HEK293 (cell line): ENCODE measurements around the gene HNF1B.

Experiments
- ZBTB11 ChIP-seq: fragments of 450-650 bp; formaldehyde crosslinking; conservative IDR thresholded peaks from 2 replicates; pipeline ENCODE4 v1.5.1; 2016; ENCODE audit warnings: low read depth, missing biosample characterization, missing genetic modification characterization
- ZSCAN30 ChIP-seq: fragments of 450-650 bp; IDR thresholded peaks from 2 replicates; pipeline ENCODE4 v1.5.1; 2018; ENCODE audit warnings: missing biosample characterization, mild to moderate bottlenecking, missing genetic modification characterization, moderate library complexity
- TF ChIP-seq, protein P1 (sequence below): fragments of 450-650 bp; formaldehyde crosslinking; IDR thresholded peaks from 2 replicates; pipeline ENCODE4 v1.5.1; 2016; ENCODE audit warnings: missing biosample characterization, missing genetic modification characterization

- TF ChIP-seq, protein P1, sequence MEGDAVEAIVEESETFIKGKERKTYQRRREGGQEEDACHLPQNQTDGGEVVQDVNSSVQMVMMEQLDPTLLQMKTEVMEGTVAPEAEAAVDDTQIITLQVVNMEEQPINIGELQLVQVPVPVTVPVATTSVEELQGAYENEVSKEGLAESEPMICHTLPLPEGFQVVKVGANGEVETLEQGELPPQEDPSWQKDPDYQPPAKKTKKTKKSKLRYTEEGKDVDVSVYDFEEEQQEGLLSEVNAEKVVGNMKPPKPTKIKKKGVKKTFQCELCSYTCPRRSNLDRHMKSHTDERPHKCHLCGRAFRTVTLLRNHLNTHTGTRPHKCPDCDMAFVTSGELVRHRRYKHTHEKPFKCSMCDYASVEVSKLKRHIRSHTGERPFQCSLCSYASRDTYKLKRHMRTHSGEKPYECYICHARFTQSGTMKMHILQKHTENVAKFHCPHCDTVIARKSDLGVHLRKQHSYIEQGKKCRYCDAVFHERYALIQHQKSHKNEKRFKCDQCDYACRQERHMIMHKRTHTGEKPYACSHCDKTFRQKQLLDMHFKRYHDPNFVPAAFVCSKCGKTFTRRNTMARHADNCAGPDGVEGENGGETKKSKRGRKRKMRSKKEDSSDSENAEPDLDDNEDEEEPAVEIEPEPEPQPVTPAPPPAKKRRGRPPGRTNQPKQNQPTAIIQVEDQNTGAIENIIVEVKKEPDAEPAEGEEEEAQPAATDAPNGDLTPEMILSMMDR = no peak
- TF ChIP-seq ZSCAN30 (tag by site-specific recombination) = no peak
- no peak for TF ChIP-seq ZBTB11 (tag by site-specific recombination)
Observed at GRCh38 chr17:37725601-37726146, 19.2 kb downstream of the HNF1B start.
